Renal cortex interstitium (tissue), 11 donors: ENCODE measurements around the gene SPAG16. TPM values are rescaled to one million over a fixed set of nuclear protein-coding genes. Genes with fewer than 3 reads are reported as not detected.
"Not testable (repeated sequence)": the region's sequence is repeated elsewhere in the genome, so short reads cannot be mapped to it uniquely, and the experiment has no call there.

Experiments used
- DNase-seq, 11 donors: peaks; one replicate each; pipeline ENCODE4 v3.0.0-alpha.2; 2013; ENCODE audit warnings: low read depth in 9 of 11, low spot score in 4 of 11; ENCODE audit errors: extremely low read depth in 1 of 11
- polyA plus RNA-seq, 3 donors: library from polyadenylated mRNA; unstranded; fragments of 120-200 nt; gene quantifications; one replicate each; pipeline ENCODE4 v1.2.1, GENCODE V29; 2013; ENCODE audit not compliant: insufficient read length in 3 of 3

Gene SPAG16
- polyA plus RNA-seq, 3 donors: 59.5 to 73.2 (median 60.7) TPM

DNA sequence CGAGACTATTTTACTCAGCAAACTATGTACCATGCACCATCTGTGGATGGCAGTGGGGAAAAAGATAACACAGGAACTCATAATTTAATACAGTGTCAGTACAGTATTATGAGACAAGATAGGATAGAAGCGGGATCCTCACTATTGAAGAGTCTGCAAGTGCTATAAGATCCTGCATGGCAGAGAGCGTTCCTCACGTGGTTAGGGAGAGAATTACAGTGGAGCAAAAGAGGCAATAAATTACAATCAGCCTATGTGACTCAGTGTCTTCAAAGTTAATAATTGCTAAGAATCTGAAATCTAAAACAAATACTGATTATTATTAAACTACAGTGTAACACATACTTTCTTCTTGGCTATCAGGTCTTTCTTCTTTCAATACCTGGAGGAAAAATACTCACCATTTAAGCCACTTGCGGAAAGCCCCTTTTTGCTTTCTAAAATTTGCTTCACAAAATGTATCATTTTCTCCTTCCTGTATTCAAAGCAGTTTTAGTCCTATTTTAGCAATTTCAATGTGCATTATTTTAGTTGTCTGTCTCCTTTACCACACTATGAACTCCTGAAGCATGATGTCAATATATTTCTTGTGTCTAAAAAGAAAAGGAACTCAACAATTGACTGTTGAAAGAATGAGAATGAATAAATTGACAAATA is 342.9 kb downstream of the SPAG16 start:
- no peak for DNase-seq

- DNase-seq: no peak
Measured at GRCh38 chr2:213627835-213628460, 343.7 kb downstream of the SPAG16 start.

DNA sequence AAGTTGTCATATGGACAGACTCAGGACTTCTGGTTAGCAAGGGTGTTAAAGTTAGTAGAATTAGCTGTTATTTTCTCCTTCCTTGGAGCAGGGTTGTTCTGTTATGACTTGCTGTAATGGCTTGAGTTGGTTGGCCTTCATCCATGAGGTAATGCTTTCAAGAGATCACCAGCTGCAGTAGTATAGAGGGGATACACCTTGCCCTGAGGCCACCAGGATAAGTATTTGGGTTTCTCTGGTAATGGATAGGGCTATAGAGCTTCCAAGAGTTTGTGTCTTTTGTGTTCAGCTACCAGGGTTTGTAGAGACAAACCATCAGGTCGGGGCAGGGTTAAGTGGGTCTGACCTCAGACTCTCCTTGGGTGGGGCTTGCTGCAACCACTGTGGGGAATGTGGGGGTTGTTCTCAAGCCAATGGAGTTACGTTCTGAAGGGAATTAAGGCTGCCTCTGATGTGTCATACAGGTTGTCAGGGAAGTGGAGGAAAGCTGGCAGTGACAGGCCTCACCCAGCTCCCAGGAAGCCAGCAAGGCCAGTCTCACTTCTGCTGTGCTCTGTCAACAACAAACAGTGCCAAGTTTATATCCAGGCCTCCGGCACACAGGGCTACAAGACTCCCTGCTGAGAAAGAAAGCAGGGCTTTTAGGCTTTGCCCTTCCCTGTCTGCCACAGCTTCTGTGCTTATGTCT is 356.6 kb downstream of the SPAG16 start:
- DNase-seq: no peak

GRCh38 chr2:213644926-213645325 is 360.7 kb downstream of the SPAG16 start:
- no peak for DNase-seq

- no peak for DNase-seq
Measured at GRCh38 chr2:213649176-213649575, 364.9 kb downstream of the SPAG16 start.

DNA sequence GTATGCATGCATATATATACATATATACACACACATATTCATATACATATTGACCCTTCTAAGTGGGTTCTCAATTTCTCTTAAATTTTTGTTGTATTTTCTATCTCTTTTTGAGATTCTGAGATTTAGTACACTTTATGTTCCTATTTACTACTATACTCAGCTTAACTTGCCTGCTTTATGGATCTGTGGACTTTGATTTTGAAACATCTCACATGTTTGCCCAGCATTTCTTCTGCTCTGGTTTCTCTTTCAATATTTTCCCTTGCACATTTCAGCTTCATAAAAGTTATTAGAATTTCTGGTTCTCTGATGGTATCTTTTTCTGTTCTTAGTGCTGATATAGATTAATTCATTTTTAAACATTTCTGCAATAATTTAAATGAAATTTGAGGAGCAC is 380.6 kb downstream of the SPAG16 start:
- no peak for DNase-seq

DNA sequence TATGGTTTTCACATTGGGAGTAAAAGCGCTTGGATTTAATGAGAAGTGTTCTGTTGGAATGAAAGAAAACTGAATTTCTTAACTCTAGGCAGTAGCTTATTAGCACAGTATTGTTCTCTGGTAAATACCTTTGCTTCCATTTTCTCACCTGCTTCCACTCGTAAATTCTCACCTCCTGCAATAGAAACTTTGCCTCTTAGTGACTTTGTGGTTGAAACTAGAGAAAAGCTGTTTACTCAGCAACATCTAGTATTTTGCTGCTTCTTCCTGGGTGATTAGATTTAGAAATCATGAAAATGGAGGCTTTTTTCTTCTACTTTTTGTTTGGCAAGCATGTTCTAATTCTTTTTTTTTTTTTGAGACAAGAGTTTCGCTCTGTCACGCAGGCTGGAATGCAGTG is 385.4 kb downstream of the SPAG16 start:
- no peak for DNase-seq

DNA sequence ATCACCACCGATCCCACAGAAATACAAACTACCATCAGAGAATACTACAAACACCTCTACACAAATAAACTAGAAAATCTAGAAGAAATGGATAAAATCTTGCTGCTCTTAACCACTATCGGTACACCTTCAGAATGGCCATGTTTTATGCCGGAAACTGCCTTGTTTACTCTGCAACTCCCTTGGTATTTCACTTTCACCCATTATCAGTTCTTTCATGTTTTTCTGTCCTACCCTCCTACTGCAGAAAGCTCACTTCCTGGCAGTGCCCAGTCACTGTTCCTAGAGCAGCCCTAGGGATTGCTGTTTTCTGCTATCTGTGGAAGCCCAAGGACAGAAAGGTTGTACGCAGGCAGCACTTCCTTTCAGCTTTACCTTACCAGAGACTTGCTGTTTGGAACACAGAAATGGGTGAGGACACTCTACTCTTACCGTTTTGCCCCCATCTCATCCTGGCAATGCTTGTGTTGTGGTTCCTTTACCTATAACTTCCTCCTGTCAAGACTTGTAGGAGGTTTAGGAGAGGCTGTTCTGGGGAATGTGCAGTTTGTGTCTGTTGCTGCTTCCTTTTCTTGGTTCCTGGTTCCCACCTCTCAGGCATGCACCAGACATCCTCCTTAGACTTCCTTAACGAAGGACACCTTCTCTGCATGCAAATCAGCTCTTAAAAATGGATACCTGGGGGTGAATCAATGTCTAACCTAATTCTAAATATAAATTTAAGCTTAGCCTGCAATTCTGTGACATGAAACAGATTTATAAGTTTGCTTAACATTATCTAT is 394.4 kb downstream of the SPAG16 start:
- DNase-seq: no peak

GRCh38 chr2:213679894-213680293 is 395.6 kb downstream of the SPAG16 start:
- DNase-seq: no peak

GRCh38 chr2:213682276-213682675 is 398.0 kb downstream of the SPAG16 start:
- no peak for DNase-seq

DNA sequence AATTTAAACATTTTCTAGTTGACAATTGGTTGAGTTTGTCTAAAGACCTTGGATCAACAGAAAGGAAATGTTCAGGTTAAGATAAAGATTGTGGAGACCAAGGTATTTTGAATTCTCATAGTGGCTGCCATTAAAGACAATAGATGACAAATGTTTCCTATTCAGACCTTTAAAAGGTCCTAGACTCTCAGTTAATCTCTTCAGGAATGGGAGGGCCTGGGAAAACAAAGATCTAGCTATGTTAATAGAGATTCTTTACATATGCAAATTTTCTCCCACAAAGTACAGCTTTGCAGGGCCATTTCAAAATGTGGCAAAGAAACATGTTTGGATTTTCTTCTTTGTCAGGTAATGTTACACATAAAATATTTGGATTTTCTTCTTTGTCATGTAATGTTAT is 403.9 kb downstream of the SPAG16 start:
- DNase-seq: no peak

DNA sequence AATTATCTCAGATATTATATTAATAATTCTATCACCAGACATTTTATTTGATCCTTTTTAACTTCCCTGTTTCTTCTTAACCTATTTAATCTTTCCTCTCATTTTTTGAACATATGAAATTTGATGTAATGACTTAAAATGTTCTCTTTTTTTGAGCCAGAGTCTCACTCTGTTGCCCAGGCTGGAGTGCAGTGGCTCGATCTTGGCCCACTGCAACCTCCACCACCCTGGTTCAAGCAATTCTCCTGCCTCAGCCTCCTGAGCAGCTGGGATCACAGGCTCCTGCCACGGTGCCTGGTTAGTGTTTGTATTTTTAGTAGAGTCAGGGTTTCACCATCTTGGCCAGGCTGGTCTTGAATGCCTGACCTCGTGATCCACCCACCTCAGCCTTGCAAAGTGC is 404.6 kb downstream of the SPAG16 start:
- not testable (repeated sequence) for DNase-seq

- no peak for DNase-seq
Measured at GRCh38 chr2:213689585-213689984, 405.3 kb downstream of the SPAG16 start.

DNA sequence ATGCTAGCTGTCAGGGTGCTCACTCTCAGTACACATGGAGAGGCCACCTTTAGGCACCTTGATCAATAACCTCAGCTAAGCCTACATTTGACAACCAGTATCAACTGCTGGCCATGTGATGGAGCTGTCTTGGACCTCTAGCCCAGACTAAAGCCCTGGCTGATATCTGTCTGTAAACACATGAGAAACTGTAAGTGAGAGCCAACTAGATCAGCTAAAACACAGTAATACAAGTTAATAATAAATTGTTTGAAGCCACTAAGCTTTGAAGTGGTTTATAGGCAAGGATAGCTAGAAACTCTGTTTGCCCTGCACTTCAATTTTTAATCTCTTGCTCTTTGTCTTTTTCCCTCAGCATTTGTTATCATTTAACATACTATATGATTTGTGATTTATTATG is 407.1 kb downstream of the SPAG16 start:
- DNase-seq: no peak

- no peak for DNase-seq
Measured at GRCh38 chr2:213696442-213696841, 412.2 kb downstream of the SPAG16 start.

DNA sequence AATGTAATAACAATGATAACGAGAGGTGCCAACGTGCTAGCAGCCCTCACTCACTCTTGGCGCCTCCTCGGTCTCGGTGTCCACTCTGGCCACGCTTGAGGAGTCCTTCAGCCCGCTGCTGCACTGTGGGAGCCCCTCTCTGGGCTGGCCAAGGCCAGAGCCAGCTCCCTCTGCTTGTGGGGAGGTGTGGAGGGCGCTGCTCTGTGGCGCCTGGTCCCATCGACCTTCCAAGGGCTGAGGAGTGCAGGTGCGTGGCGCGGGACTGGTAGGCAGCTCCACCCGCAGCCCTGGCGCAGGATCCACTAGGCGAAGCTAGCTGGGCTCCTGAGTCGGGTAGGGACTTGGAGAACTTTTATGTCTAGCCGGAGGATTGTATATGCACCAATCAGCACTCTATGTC is 417.1 kb downstream of the SPAG16 start:
- DNase-seq: not testable (repeated sequence)

DNA sequence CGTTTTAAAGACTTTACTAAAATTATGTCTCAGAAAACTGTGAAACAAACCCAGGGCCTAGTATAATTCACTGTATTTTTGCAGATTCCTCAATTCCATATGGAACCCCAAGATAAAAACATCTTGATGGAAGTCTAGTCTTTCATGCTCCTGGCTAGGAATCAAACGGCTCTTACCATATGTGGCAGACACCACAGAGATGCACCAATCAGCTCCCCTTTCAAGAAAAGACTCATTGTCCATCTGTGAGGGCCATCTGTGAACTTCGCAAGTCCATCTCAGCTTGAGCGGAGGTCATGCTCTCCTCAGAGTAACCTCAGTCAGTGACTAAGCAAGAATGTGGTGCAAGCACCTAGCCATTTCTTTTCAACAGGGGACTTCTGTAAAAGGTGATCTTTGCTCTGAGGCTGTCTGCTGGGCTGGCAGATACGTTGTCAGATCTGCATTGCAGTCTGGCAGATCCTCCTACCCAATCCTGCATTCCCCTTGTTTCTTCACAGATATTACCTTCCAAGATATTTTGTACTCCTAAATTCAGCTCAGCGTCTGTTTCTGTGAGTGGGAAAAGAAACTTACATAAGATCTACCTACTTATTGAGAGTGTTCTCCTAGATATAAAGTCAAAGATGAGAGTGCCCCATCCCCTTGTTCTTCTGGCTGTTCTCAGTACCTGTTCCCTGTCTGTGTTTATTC is 419.3 kb downstream of the SPAG16 start:
- DNase-seq: no peak

DNA sequence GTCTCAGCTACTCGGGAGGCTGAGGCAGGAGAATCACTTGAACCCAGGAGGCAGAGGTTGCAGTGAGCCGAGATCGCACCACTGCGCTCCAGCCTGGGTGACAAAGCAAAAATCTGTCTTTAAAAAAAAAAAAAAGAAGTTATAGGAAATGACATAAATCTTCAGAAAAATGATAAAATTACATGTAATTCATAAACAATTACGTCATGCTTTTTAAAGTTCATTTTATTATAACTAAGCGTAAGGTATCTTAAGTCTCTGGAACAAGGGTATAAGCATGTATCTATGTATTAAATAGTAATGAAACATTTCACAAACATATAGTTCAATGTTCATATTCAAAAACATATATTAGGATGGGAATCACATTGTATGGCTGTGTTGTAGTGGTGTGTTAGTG is 425.9 kb downstream of the SPAG16 start:
- DNase-seq: no peak

- DNase-seq: not testable (repeated sequence)
Measured at GRCh38 chr2:213718411-213718810, 434.1 kb downstream of the SPAG16 start.
